HepG2 (cell line): ENCODE data around the gene GATAD2B. TPM values are rescaled to one million over a fixed set of nuclear protein-coding genes. Genes with fewer than 3 reads are reported as not detected.

Experiments used
- ATAC-seq: fragments of 200-7000 bp; cut with Tn5 transposase; 3 replicates; pipeline ENCODE4 v1.9.1; 2020; ENCODE audit warnings: mild to moderate bottlenecking, moderate library complexity
- BruUV-seq: library from RNA; stranded (reverse); fragments of 400-500 nt; replicated peaks from 2 replicates; lab custom pipeline; 2021; lab: Mats Ljungman, UMichigan
- CTCF ChIA-PET: fragments of 300-600 bp; formaldehyde crosslinking; extraction: SDS; loops from one replicate; lab custom pipeline; 2021; ENCODE audit warnings: low total read pairs, inconsistent platforms, low intra/inter-chr PET ratio; lab: Yijun Ruan, JAX
- POLR2A ChIA-PET: fragments of 350-600 bp; sonication (Branson Sonifier 250); formaldehyde crosslinking; loops from one replicate; lab custom pipeline; 2020; ENCODE audit warnings: antibody characterized with exemption, inconsistent platforms; lab: Yijun Ruan, JAX
- DNase-seq: peaks from one replicate; pipeline ENCODE4 v3.0.0-alpha.2; 2015; ENCODE audit warnings: low spot score
- FAIRE-seq: peaks from 3 replicates; lab custom pipeline; 2011; peaks lifted over from hg19 to GRCh38; lab: Jason Lieb, UNC
- H2AFZ ChIP-seq: one replicate; pipeline ENCODE4 v1.6.1; 2011; ENCODE audit warnings: low read length, inconsistent platforms
- H3K27ac ChIP-seq: fragments of 300-600 bp; 3 replicates; pipeline ENCODE4 v1.8.0; 2011; ENCODE audit warnings: mixed run types, mild to moderate bottlenecking, mixed read lengths, low read length, inconsistent platforms; ENCODE audit not compliant: insufficient read depth; ENCODE audit errors: extremely low read length
- H3K27me3 ChIP-seq, 2 experiments: fragments of 200-600 bp in 1 of 2; 2 replicates in 1 of 2; 3 replicates in 1 of 2; pipeline versions ENCODE4 v1.6.0 to v1.8.0; 2011; ENCODE audit warnings: low read length in 2 of 2, mild to moderate bottlenecking in 2 of 2, moderate library complexity in 2 of 2, inconsistent platforms in 1 of 2; ENCODE audit not compliant: insufficient read depth in 2 of 2, control insufficient read depth in 1 of 2
- H3K36me3 ChIP-seq, 2 experiments: fragments of 200-600 bp in 1 of 2; replicated peaks in 1 of 2; 2 replicates in 1 of 2; 3 replicates in 1 of 2; pipeline versions ENCODE4 v1.5.1 to v1.8.0; 2011; ENCODE audit warnings: low read length in 2 of 2, inconsistent platforms in 1 of 2; ENCODE audit not compliant: insufficient read depth in 2 of 2, control insufficient read depth in 1 of 2
- H3K4me1 ChIP-seq: 2 replicates; pipeline ENCODE4 v1.5.1; 2012; ENCODE audit warnings: low read length, inconsistent platforms; ENCODE audit not compliant: insufficient read depth
- H3K4me2 ChIP-seq: 2 replicates; pipeline ENCODE4 v1.6.0; 2011; ENCODE audit warnings: low read depth, low read length, inconsistent platforms
- H3K4me3 ChIP-seq, 3 experiments: fragments of 200-600 bp in 1 of 3; sonication (generic), shearing (Covaris generic) in 1 of 3; replicated peaks in 1 of 3; 2 replicates each; pipeline ENCODE4 v1.5.1; 2011 to 2016; ENCODE audit warnings: low read length in 3 of 3, inconsistent platforms in 2 of 3, low read depth in 2 of 3, mild to moderate bottlenecking in 2 of 3, control low read depth in 1 of 3, mixed read lengths in 1 of 3; ENCODE audit not compliant: insufficient read depth in 1 of 3
- H3K79me2 ChIP-seq: one replicate; pipeline ENCODE4 v1.6.1; 2011; ENCODE audit warnings: low read length, inconsistent platforms; ENCODE audit not compliant: insufficient read depth
- H3K9ac ChIP-seq: 2 replicates; pipeline ENCODE4 v1.6.0; 2011; ENCODE audit warnings: mild to moderate bottlenecking, low read depth, low read length, inconsistent platforms; ENCODE audit not compliant: insufficient read depth
- H3K9me3 ChIP-seq: 2 replicates; pipeline ENCODE4 v1.5.1; 2012; ENCODE audit warnings: mild to moderate bottlenecking, low read length
- H4K20me1 ChIP-seq: 2 replicates; pipeline ENCODE4 v1.6.0; 2011; ENCODE audit warnings: inconsistent platforms, mild to moderate bottlenecking, low read length, moderate library complexity; ENCODE audit not compliant: insufficient read depth
- CBX5 ChIP-seq: sonication (generic); formaldehyde crosslinking; IDR thresholded peaks from 2 replicates; pipeline ENCODE4 v1.4.0; 2020; ENCODE audit warnings: missing genetic modification reagents, borderline replicate concordance
- CERS6 ChIP-seq: sonication (generic); formaldehyde crosslinking; IDR thresholded peaks from 2 replicates; pipeline ENCODE4 v1.5.0; 2020; ENCODE audit warnings: missing genetic modification reagents
- GTF2F1 ChIP-seq: fragments of 150-350 bp; IDR thresholded peaks from 2 replicates; pipeline ENCODE4 v1.6.1; 2014; ENCODE audit warnings: low read length
- NFE2 ChIP-seq: sonication (generic); formaldehyde crosslinking; IDR thresholded peaks from 2 replicates; pipeline ENCODE4 v1.4.0; 2020; ENCODE audit warnings: missing genetic modification reagents
- NONO ChIP-seq, 2 experiments: fragments of 450-650 bp in 1 of 2; sonication (generic) in 1 of 2; formaldehyde crosslinking in 1 of 2; IDR thresholded peaks in 1 of 2; conservative IDR thresholded peaks in 1 of 2; 2 replicates each; pipeline versions ENCODE4 v1.6.1 to v1.8.0; 2017 to 2022; ENCODE audit warnings: mild to moderate bottlenecking in 1 of 2, missing genetic modification reagents in 1 of 2, moderate library complexity in 1 of 2
- PLRG1 ChIP-seq: fragments of 450-650 bp; conservative IDR thresholded peaks from 2 replicates; pipeline ENCODE4 v1.6.1; 2016
- SIX1 ChIP-seq: sonication (generic); formaldehyde crosslinking; IDR thresholded peaks from 2 replicates; pipeline ENCODE4 v1.4.0; 2020; ENCODE audit warnings: missing genetic modification reagents, borderline replicate concordance
- SPEN ChIP-seq: sonication (generic); formaldehyde crosslinking; IDR thresholded peaks from 2 replicates; pipeline ENCODE4 v1.5.1; 2020; ENCODE audit warnings: low read depth, mild to moderate bottlenecking, missing genetic modification reagents
- TFDP1 ChIP-seq: IDR thresholded peaks from 2 replicates; pipeline ENCODE4 v1.6.1; 2016; ENCODE audit warnings: missing compliant biosample characterization, missing genetic modification reagents, borderline replicate concordance
- TMF1 ChIP-seq: sonication (generic); formaldehyde crosslinking; IDR thresholded peaks from 2 replicates; pipeline ENCODE4 v1.8.1; 2022; ENCODE audit warnings: low read depth, missing genetic modification reagents
- ZHX1 ChIP-seq: sonication (generic); formaldehyde crosslinking; IDR thresholded peaks from 2 replicates; pipeline ENCODE4 v1.8.1; 2022; ENCODE audit warnings: low read depth, mild to moderate bottlenecking, missing genetic modification reagents
- ZMYM3 ChIP-seq: sonication (generic); formaldehyde crosslinking; IDR thresholded peaks from 2 replicates; pipeline ENCODE4 v1.5.1; 2020; ENCODE audit warnings: mild to moderate bottlenecking, missing genetic modification reagents
- ZNF460 ChIP-seq: sonication (generic); formaldehyde crosslinking; IDR thresholded peaks from 2 replicates; pipeline ENCODE4 v1.5.1; 2020; ENCODE audit warnings: missing genetic modification reagents, mild to moderate bottlenecking, borderline replicate concordance
- ZNF552 ChIP-seq: sonication (generic); formaldehyde crosslinking; IDR thresholded peaks from 2 replicates; pipeline ENCODE4 v1.9.0; 2022; ENCODE audit warnings: missing genetic modification reagents, mild to moderate bottlenecking, borderline replicate concordance
- ZNF644 ChIP-seq: IDR thresholded peaks from 2 replicates; pipeline ENCODE4 v1.6.1; 2016; ENCODE audit warnings: low read depth
- ZNF670 ChIP-seq: sonication (generic); formaldehyde crosslinking; IDR thresholded peaks from 2 replicates; pipeline ENCODE4 v1.8.0; 2022; ENCODE audit warnings: mild to moderate bottlenecking, missing genetic modification reagents, borderline replicate concordance
- ZNF790 ChIP-seq: sonication (generic); formaldehyde crosslinking; IDR thresholded peaks from 2 replicates; pipeline ENCODE4 v1.8.0; 2022; ENCODE audit warnings: missing genetic modification reagents, mild to moderate bottlenecking, borderline replicate concordance
- ZSCAN20 ChIP-seq: sonication (generic); formaldehyde crosslinking; IDR thresholded peaks from 2 replicates; pipeline ENCODE4 v1.4.0; 2020; ENCODE audit warnings: missing genetic modification reagents, mild to moderate bottlenecking, borderline replicate concordance
- WGBS: methylation state at CpG from one replicate; pipeline ENCODE4 v1.1.6; 2017; ENCODE audit warnings: low lambda C conversion rate; 5-methylcytosine and 5-hydroxymethylcytosine counted together
- in situ Hi-C: cut with HindIII; loops from 2 replicates; pipeline ENCODE4 v1.10.0; 2017; ENCODE audit warnings: low pct_unique_long_range_greater_than_20kb; ENCODE audit not compliant: extremely low pct_ligation_motif_present
- intact Hi-C: fragments of 100-400 bp; cut with micrococcal nuclease; formaldehyde crosslinking; loops from one replicate; pipeline ENCODE4 v1.10.0; 2022; ENCODE audit not compliant: unreplicated experiment
- polyA plus RNA-seq, 8 experiments: library from polyadenylated mRNA; depleted of rRNA in 3 of 8; stranded (reverse) in 7 of 8; unstranded in 1 of 8; fragments of >200 nt; fragmentation: Illumina TruSeq in 4 of 8; extraction: Trizol in 4 of 8; gene quantifications; 2 replicates each; pipeline versions ENCODE4 v1.2.1 to v1.2.3, GENCODE V29; 2011 to 2016; ENCODE audit warnings: low read depth in 4 of 8, missing spikeins in 1 of 8, mixed read lengths in 1 of 8; ENCODE audit not compliant: insufficient read depth in 1 of 8
- total RNA-seq, 5 experiments: library from RNA; depleted of rRNA; stranded (reverse); fragments of >200 nt; fragmentation: Illumina TruSeq; extraction: Trizol; gene quantifications; 2 replicates each; pipeline ENCODE4 v1.2.3, GENCODE V29; 2016; ENCODE audit warnings: low read depth in 1 of 5

GATAD2B gene
- total and polyA plus RNA-seq, 2 of the 13 experiments (the other 11 are each of a cell fraction or from before 2014, with no cell fraction given), result 3.2 to 5.2 TPM

- ChIA-PET CTCF (no interaction called here), POLR2A (no interaction called here)
- Histone ChIP-seq H4K20me1 (no peaks in the 10 kb centered on the region; the same call in 1 of the 2 replicates), H3K4me3 (no peak overlapping the region), H3K36me3 (peaks cover 0 to 9% of the 10 kb centered on the region in 2 experiments; a peak in 2 of 5 replicates), H3K27me3 (no peaks in the 10 kb centered on the region), H3K4me2 (no peak overlapping the region), H2AFZ (no peak overlapping the region), H3K4me1 (no peaks in the 10 kb centered on the region), H3K79me2 (peaks cover 68% of the 10 kb centered on the region), H3K27ac (no peak overlapping the region), H3K9ac (no peak overlapping the region), H3K9me3 (no peaks in the 10 kb centered on the region)
- no TSS peak for BruUV-seq
- TF ChIP-seq CBX5 (CRISPR knock-in tag) (no peak), NONO (IDR thresholded peaks at IDR 0.05) (no peak), NONO (CRISPR knock-in tag; conservative IDR thresholded peaks at IDR 0.05) (no peak), ZNF790 (CRISPR knock-in tag) (no peak), ZNF644 (no peak), GTF2F1 (no peak), PLRG1 (no peak), ZSCAN20 (CRISPR knock-in tag) (no peak), ZNF670 (CRISPR knock-in tag) (no peak), TMF1 (CRISPR knock-in tag) (no peak), TFDP1 (CRISPR knock-in tag) (no peak), SIX1 (CRISPR knock-in tag) (no peak), ZNF552 (CRISPR knock-in tag) (no peak), ZNF460 (CRISPR knock-in tag) (no peak), NFE2 (CRISPR knock-in tag) (no peak), ZHX1 (CRISPR knock-in tag) (no peak), ZMYM3 (CRISPR knock-in tag) (no peak), CERS6 (no peak), SPEN (no peak)
- ATAC-seq (no peak), DNase-seq (no peak), FAIRE-seq (no peak)
- WGBS, result 96% methylated on average over 14 of the region's 14 CpGs
- intact Hi-C loops, result no loop called here
- in situ Hi-C loops, result no loop called here
Measured at GRCh38 chr1:153903841-153904455, 18.8 kb downstream of the GATAD2B start.
